SKM-1 (cell line): Measurements from ENCODE around the gene CELA1.

Experiments
- DNase-seq: peaks from one replicate; lab custom pipeline; 2025; ENCODE audit not compliant: unreplicated experiment; lab: John Stamatoyannopoulos, UW

Gene CELA1

DNA sequence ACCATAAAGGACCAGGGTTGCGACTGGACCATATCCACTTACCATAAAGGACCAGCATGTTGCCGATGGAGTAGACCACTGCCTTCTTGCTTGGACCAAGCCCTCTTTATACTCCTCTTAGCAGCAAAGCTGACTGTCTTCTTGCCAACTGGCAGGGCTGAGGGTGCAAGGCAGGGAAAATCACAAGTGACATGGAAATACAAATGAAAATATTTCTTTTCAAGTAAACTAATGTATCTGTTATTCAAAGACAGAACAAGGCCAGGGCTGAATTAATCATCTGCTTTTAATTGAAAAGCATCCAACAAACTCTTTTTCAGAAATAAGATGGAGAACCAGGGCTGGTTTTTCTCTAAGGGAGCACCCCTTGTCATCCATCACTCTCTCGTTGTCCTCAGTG, at the start of gene CELA1:
Gene CELA1, minus strand, starts transcription at position 99 of the 400 bp plus-strand sequence. Its CDS starts 41 bp downstream, at position 58.
- DNase-seq = no peak

DNA sequence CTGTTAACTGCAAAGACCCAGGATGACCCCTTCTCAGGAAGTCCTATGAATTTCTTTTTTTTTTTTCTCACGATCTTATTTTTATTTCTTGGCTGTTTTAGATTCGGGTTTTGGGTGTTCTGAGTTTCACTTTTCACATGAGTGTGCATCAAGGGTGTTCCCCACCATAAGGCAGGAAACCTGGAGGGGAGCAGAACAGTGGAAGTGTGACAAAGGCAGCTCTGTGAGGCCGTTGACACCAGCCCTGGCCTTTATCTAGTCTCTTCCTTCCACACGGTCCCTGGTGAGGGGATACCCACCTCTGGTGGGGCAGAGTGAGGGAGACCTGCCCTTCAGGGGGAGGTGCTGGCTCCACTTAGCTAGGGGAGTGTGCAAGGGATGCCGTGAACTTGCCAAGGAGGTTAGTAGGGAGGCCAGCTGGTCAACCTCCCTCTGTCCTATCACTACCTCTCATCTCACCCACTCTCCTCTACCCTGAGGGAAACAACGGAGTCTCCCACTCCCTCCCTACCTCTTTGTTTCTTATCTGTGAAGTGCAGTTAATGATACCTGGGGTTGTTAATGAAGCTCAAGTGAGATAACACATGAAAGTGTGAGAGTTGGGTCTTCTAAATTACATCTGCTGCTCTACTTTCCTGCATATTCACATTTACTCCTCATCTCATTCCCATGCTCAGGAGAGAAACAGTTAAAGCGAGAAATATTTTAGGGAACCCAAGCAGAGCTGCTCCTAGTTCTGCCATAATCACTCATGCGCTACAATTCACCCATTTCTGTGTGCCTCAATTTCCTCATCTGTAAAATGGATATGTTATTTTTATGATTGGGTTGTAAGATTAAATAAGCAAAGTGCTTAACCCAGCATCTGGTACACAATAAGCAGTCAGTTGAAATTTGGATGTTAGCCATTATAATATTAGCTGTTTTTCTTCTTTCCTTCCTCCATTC, 49.1 kb upstream of the CELA1 start:
- DNase-seq = no peak

DNA sequence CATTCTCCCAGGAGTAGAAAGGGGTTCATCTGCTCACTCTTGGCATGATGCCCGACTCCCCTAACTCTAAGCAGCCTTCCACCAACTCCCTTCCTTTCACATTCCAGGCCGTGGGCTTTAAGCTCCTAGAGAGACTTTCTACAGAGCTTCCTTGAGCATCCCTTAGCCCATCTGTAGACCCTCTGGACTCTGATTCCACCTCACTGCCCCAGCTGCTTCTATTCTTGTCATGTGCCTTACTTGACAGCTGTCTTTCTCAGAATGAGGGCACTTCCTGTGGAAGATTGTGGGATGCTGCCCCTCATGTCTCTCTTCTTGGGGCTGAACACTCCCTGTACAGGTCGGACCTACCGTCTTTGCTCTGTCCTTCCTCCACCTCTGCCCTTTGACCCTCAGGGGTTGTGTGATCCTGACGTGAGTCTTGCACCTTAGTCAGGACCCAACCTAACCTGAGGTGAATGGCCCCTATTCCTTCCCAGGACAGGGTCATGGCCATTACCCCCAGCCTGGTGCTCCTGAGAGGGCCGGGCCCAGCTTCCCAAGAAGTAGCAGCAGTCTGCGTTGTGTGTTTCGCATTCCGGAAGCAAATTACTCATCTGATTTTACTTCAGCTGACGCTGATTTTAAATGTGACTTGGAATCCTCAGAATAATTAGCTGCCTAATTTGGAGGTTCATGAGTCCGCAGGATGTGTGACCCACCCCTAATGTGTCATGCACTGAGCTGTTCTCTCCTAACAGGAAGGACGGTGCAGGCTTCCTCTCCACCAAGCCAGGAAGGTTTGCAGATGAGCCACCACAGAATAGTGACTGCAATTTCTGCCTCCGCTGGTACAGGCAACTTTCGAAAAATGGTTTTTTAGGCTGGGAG, 47.4 kb upstream of the CELA1 start:
- DNase-seq = no peak

GRCh38 chr12:51392556-51393237, 46.2 kb upstream of the CELA1 start:
- DNase-seq = no peak

- peak; percentile 34 for DNase-seq
Observed at GRCh38 chr12:51391283-51392123, 45.0 kb upstream of the CELA1 start, which contains the start of gene GALNT6. Gene GALNT6 (minus strand): TSS chr12:51391406. CDS start chr12:51379781, 11,625 bp downstream.

- DNase-seq = peak; percentile 34
Observed at GRCh38 chr12:51390891-51391282, 44.4 kb upstream of the CELA1 start.

DNA sequence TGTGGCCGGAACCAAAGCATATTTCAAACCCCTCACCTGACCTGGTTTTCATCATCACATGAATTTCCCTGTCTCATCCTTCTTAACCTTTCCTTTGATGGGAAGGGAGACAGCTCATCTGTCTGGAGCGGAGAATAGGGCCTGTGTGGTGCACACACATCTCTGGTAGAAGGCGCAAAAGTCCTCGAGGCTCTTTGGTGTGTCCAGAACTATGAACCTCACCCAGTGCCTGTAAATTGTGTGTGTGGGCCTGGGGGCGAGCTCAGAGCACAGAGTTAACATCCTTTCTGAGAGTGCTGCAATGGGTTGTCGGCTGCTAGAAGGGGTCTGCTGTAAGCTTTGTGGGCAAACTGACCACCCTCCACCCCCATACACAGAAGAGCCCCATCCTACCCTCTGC, 44.0 kb upstream of the CELA1 start:
- DNase-seq = no peak

- no peak for DNase-seq
Observed at GRCh38 chr12:51389302-51389999, 43.0 kb upstream of the CELA1 start.

DNA sequence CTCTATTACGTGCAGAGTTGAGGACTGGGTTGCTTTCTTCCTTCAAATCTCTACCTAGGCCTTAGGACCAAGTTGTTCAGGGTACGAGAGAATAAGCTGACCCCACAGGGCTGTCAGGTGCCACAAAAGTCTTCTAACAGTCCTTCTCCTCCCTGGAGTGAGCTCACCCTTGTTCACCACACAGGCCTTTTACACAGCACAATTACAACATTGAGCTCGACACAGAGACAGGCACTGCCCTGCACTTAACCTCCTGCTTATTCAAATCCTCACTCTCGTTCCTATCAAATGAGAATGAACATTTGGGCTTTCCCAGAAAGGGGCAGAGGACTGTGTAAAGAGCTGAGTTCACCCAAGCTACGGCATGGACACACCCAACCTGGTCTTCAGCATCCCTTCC, 42.4 kb upstream of the CELA1 start:
- DNase-seq = no peak

DNA sequence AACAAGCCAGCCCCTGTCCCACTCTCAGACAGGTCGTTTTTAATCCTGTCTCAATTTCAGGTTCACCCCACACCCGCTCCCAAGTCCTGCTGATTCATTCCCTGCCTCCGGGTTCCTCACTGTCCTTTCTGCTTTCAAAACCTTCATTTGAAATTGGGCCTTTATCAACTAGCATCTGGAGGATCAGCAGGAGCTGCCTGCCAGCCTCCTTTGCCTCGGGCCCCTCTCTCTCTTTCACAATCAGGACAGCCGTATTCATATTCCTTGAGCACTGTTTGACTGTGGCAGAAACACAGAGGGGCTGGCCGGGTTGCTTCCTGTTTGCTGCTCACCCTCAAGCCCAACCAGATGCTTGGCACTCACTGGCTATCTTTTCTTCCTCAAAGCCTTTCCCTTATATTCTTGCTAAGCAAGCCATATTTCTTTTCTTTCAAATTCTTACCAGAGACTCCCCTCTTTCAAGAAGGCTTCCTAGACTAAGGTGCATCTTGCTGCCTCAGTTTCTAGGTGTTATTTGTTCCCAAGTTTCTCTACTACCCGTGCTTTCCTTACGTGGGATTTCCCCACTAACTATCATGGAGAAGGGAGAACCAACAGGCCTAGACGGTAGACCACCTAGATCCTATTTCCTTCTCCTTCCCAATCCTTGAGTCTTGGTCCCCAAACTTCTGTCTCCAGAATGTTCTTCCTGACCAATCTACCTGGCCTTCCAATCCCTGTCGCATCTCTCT, 41.8 kb upstream of the CELA1 start:
- DNase-seq = peak; percentile 10

- no peak for DNase-seq
Observed at GRCh38 chr12:51386351-51386750, 39.9 kb upstream of the CELA1 start.

GRCh38 chr12:51383269-51383905, 36.9 kb upstream of the CELA1 start:
- no peak for DNase-seq

DNA sequence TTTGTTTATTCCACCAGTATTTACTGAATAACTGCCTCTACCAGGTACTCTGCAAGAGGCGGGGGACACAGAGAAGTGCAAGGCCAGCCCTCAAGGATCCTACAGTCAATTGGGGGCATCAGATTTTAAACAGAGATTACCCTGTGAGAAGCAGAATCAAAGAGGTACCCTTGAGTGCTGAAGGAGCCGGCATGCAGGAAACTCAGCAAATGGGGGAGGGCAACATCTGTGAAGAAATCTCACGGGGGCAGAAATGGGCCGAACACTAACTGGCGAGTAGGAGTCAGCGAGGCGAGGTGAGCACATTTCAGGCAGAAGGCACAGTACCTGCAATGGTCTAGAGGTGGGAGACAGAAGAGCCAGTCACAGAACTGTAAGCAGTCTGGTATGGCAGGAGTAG, 35.7 kb upstream of the CELA1 start:
- no peak for DNase-seq

GRCh38 chr12:51381226-51382079, 35.0 kb upstream of the CELA1 start:
- DNase-seq = no peak

DNA sequence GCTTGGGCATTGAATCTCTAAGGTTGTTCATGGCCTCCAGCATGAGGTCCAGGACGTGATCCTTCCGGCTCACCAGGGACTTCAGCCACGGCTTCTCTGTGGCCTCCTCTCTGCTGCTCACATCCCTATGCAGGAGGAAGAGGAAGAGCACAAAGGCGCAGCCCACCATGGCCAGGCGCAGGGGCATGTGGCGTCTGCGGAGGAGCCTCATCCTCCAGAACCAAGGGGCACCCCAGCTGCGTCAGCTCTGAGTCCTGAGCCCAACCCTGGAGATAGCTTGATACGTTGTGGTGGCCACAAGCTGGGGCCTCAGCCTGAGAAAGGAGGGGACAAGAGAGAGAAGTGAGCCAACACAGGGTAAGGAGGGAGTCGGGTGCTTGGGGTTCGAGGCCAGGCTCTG, 33.1 kb upstream of the CELA1 start:
- no peak for DNase-seq

DNA sequence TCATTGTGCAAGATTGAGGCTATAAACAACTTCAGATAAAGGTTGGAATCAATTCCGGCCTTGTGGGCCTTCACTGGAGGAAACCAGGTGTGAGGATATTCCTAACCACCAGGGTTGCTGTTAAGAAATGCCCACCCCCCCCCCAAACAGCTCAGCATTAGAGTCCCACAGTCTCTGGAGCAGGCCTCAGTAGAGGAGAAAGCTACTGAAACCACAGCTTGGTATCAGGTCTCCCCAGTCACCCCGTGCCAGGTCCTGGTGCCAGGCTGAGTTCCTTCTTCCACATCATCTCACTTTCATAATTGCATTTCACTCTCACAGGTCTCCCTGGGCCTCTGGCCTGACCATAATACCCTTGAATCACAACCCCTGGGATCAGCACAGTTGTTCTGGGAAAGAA, 32.3 kb upstream of the CELA1 start:
- DNase-seq = no peak

DNA sequence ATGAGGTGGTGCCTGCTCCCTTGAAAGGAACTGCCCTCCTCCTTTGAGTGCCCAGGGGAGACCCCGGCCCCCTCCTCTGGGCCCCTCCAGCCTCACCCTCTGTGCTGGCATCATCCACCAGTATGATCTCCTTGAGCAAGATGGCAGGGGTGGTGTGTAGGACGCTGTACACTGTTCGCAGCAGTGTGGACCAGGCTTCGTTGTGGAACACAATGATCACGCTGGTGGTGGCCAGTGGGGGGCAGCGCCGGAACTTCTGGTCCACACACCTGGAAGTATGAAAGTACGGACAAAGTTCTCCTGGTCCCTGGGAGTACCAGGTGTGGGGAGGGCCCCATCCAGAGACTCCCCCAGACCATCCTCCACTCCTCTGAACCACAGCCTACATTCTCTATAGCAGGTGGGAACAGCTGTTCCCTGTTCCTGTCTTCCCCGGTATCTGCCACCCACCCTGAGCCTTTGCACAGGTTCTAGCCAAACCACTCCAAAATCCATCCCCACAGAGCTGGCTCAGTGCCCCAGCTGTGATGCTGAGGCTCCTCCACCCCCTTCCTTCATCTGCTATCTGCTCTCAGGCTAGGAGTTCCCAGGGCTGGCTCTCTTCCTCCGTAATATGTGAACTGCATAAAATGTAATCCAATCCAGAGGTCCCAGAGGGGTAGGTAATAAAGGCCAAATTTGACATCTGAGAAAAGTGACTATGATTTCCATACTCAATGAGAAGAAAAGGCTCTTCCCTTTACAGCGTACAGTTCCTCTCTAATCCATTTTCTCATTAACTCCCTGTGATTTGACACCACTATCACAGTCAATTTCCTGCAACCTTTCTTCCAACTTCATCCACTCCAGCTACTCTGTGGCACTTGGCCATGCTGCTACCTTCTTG, 30.9 kb upstream of the CELA1 start:
- DNase-seq = no peak
